Thymus (tissue), 11 donors: ENCODE measurements around the gene SPDEF. TPM values are rescaled to one million over a fixed set of nuclear protein-coding genes. Genes with fewer than 3 reads are reported as not detected.
A peak's percentile ranks its signal among the peaks of the same experiment; 100 is the strongest.

Experiments
- DNase-seq, 9 donors: peaks; one replicate each; pipeline ENCODE4 v3.0.0-alpha.2; 2013; ENCODE audit warnings: low spot score in 9 of 9, low read depth in 6 of 9, missing footprints in 1 of 9
- H3K27ac ChIP-seq, 2 donors: one replicate each; pipeline ENCODE4 v1.5.1; 2013; ENCODE audit warnings: control low read depth in 1 of 2, low read depth in 1 of 2, low read length in 1 of 2, mild to moderate bottlenecking in 1 of 2, moderate library complexity in 1 of 2
- H3K27me3 ChIP-seq, 2 donors: one replicate each; pipeline ENCODE4 v1.5.1; 2013; ENCODE audit warnings: low read length in 1 of 2; ENCODE audit not compliant: control insufficient read depth in 2 of 2, insufficient read depth in 1 of 2
- H3K36me3 ChIP-seq, 2 donors: one replicate each; pipeline ENCODE4 v1.5.1; 2013; ENCODE audit warnings: low read length in 1 of 2, mild to moderate bottlenecking in 1 of 2, moderate library complexity in 1 of 2; ENCODE audit not compliant: control insufficient read depth in 2 of 2, insufficient read depth in 2 of 2
- H3K4me1 ChIP-seq, 2 donors: one replicate each; pipeline ENCODE4 v1.5.1; 2013; ENCODE audit warnings: low read length in 2 of 2; ENCODE audit not compliant: control insufficient read depth in 2 of 2, insufficient read depth in 2 of 2
- H3K4me3 ChIP-seq, 2 donors: one replicate each; pipeline ENCODE4 v1.5.1; 2013; ENCODE audit warnings: low read length in 2 of 2, control low read depth in 1 of 2, mild to moderate bottlenecking in 1 of 2
- H3K9me3 ChIP-seq, 2 donors: one replicate each; pipeline ENCODE4 v1.5.1; 2013; ENCODE audit warnings: low read length in 1 of 2, mild to moderate bottlenecking in 1 of 2; ENCODE audit not compliant: control insufficient read depth in 2 of 2, insufficient read depth in 1 of 2
- WGBS: extraction: QIAGEN DNeasy Blood & Tissue Kit; methylation state at CpG from one replicate; pipeline ENCODE4 v1.1.7; 2013; 5-methylcytosine and 5-hydroxymethylcytosine counted together
- polyA plus RNA-seq: library from polyadenylated mRNA; stranded (reverse); fragments of 200-250 nt; gene quantifications from one replicate; pipeline ENCODE4 v1.2.3, GENCODE V29; 2013
- total RNA-seq: library from RNA; stranded (reverse); fragments of 120-200 nt; gene quantifications from one replicate; pipeline ENCODE4 v1.2.4, GENCODE V29; 2013
- donor health status: healthy.

The SPDEF gene
- total and polyA plus RNA-seq, 2 donors: 0.14 to 0.55 TPM

GRCh38 chr6:34560366-34561226, 4.5 kb upstream of the SPDEF start:
- WGBS: 84% methylated on average over 20 of the region's 20 CpGs
- Histone ChIP-seq H3K4me1 (no peaks in the 10 kb centered on the region), H3K36me3 (no peaks in the 10 kb centered on the region), H3K27ac (no peak overlapping the region), H3K4me3 (no peak overlapping the region), H3K27me3 (no peaks in the 10 kb centered on the region), H3K9me3 (peaks cover 0 to 4% of the 10 kb centered on the region in 2 donors)
- DNase-seq: no peak

- Histone ChIP-seq H3K4me3 (no peak overlapping the region), H3K9me3 (peaks cover 0 to 4% of the 10 kb centered on the region in 2 donors), H3K27me3 (no peaks in the 10 kb centered on the region), H3K4me1 (peaks cover 0 to 4% of the 10 kb centered on the region in 2 donors), H3K36me3 (no peaks in the 10 kb centered on the region), H3K27ac (no peak overlapping the region)
- no peak for DNase-seq
- 86% methylated on average over 10 of the region's 10 CpGs for WGBS
Measured at GRCh38 chr6:34559651-34560365, 3.7 kb upstream of the SPDEF start.

- no peaks in the 10 kb centered on the region for H3K27me3 ChIP-seq
- H3K4me3 ChIP-seq: no peak overlapping the region
- no peaks in the 10 kb centered on the region for H3K36me3 ChIP-seq
- H3K4me1 ChIP-seq: peaks cover 0 to 18% of the 10 kb centered on the region in 2 donors
- DNase-seq: no peak
- H3K9me3 ChIP-seq: peaks cover 0 to 4% of the 10 kb centered on the region in 2 donors
- WGBS: 97% methylated on average over 4 of the region's 4 CpGs
- H3K27ac ChIP-seq: no peak overlapping the region
Measured at GRCh38 chr6:34558172-34558714, 2.1 kb upstream of the SPDEF start.

- no peak overlapping the region for H3K27ac ChIP-seq
Measured at GRCh38 chr6:34557228-34557627, 1.1 kb upstream of the SPDEF start.

GRCh38 chr6:34556493-34556892, 364 bp upstream of the SPDEF start:
- H3K4me1 ChIP-seq: peaks cover 0 to 18% of the 10 kb centered on the region in 2 donors
- H3K9me3 ChIP-seq: peaks cover 0 to 4% of the 10 kb centered on the region in 2 donors
- no peak overlapping the region for H3K4me3 ChIP-seq
- H3K27me3 ChIP-seq: no peaks in the 10 kb centered on the region
- no peaks in the 10 kb centered on the region for H3K36me3 ChIP-seq
- H3K27ac ChIP-seq: no peak overlapping the region
- WGBS: 92% methylated on average over 9 of the region's 9 CpGs
- no peak for DNase-seq

More at GRCh38 chr6:34557228-34557627, 1.1 kb upstream of the SPDEF start:
- WGBS: 94% methylated on average over 9 of the region's 9 CpGs
- DNase-seq: no peak
- no peaks in the 10 kb centered on the region for H3K36me3 ChIP-seq
- H3K4me1 ChIP-seq: peaks cover 0 to 18% of the 10 kb centered on the region in 2 donors
- no peak overlapping the region for H3K4me3 ChIP-seq
- no peaks in the 10 kb centered on the region for H3K27me3 ChIP-seq
- H3K9me3 ChIP-seq: peaks cover 0 to 4% of the 10 kb centered on the region in 2 donors

- DNase-seq: no peak
- H3K36me3 ChIP-seq: no peaks in the 10 kb centered on the region
- no peak overlapping the region for H3K4me3 ChIP-seq
- H3K9me3 ChIP-seq: peaks cover 0 to 4% of the 10 kb centered on the region in 2 donors
- 94% methylated on average over 8 of the region's 8 CpGs for WGBS
- peaks cover 0 to 28% of the 10 kb centered on the region in 2 donors for H3K4me1 ChIP-seq
- no peak overlapping the region for H3K27ac ChIP-seq
- no peaks in the 10 kb centered on the region for H3K27me3 ChIP-seq
Measured at GRCh38 chr6:34555328-34555727, 801 bp downstream of the SPDEF start.

- no peak for DNase-seq
- 26% methylated on average over 11 of the region's 11 CpGs for WGBS
Measured at GRCh38 chr6:34555007-34555322, 1.2 kb downstream of the SPDEF start.

GRCh38 chr6:34554291-34555006, 1.7 kb downstream of the SPDEF start:
- Histone ChIP-seq H3K4me1 (peaks cover 0 to 31% of the 10 kb centered on the region in 2 donors), H3K36me3 (no peaks in the 10 kb centered on the region), H3K9me3 (peaks cover 0 to 4% of the 10 kb centered on the region in 2 donors), H3K27me3 (no peaks in the 10 kb centered on the region), H3K4me3 (no peak overlapping the region), H3K27ac (no peak overlapping the region)
- 57% methylated on average over 15 of the region's 15 CpGs for WGBS
- DNase-seq: peak in 2 of 9 donors; percentile 7 to 30

More at GRCh38 chr6:34555007-34555322, 1.2 kb downstream of the SPDEF start:
- no peak overlapping the region for H3K27ac ChIP-seq
- no peaks in the 10 kb centered on the region for H3K36me3 ChIP-seq
- H3K4me3 ChIP-seq: no peak overlapping the region
- H3K9me3 ChIP-seq: peaks cover 0 to 4% of the 10 kb centered on the region in 2 donors
- no peaks in the 10 kb centered on the region for H3K27me3 ChIP-seq
- peaks cover 0 to 31% of the 10 kb centered on the region in 2 donors for H3K4me1 ChIP-seq
